Activated CD4-positive, CD25-positive, alpha-beta regulatory T cell (primary cell): ENCODE results near the gene SHC3.

Experiments
- DNase-seq, 4 experiments: peaks; one replicate each; lab custom pipeline; 2025; lab: John Stamatoyannopoulos, UW

SHC3 gene

DNA sequence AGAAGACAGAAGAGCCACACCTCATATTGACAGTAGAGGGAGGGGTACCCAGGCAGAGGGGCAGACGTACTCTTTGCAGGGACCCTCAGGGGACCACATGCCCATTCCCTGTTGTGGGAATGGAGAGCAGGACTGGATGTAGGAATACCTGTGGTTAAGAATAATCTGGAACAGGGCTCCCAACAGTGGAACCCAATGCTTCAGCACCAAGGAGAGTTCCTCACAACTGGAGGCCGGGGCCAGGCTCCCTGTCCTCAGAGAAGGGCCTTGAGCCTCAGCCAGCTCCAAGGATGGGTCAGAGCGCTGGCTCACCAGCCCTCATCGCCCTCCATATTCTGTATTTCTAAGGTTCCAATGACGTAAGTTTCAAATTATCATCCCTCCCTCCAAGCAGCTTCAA is 7.4 kb upstream of the SHC3 start:
- DNase-seq = no peak

DNA sequence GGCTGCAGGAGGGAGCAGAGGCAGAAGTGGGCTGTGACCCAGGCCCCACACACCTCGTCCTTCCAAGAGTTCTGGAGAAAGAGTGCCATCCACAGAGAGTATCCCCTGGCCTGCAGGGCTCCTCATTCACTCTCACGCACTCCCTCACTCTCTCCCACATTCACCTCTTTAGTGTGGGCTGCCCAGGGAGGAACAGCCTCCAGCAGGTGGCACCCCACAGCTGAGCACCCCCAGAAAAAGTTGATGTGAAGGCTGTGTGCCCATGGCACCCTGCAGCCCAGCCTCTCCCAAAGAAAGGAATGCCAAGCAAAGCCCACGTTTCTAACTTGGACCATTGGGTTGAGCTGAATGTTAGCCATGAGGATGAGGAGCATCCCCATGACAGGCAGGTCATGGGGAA is 4.5 kb upstream of the SHC3 start:
- no peak for DNase-seq

DNA sequence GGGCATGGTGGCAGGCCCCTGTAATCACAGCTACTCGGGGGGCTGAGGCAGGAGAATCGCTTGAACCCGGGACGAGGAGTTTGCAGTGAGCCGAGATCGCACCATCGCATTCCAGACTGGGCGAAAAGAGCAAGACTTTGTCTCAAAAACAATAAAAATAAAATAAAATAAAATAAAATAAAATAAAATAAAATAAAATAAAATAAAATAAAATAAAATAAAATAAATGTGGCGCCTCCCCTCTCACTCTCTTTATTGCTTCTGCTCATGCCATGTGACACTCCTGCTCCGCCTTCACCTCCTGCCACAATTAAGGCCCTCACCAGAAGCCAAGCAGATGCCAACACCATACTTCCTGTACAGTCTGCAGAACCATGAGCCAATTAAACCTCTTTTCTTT is 3.8 kb upstream of the SHC3 start:
- DNase-seq = no peak

DNA sequence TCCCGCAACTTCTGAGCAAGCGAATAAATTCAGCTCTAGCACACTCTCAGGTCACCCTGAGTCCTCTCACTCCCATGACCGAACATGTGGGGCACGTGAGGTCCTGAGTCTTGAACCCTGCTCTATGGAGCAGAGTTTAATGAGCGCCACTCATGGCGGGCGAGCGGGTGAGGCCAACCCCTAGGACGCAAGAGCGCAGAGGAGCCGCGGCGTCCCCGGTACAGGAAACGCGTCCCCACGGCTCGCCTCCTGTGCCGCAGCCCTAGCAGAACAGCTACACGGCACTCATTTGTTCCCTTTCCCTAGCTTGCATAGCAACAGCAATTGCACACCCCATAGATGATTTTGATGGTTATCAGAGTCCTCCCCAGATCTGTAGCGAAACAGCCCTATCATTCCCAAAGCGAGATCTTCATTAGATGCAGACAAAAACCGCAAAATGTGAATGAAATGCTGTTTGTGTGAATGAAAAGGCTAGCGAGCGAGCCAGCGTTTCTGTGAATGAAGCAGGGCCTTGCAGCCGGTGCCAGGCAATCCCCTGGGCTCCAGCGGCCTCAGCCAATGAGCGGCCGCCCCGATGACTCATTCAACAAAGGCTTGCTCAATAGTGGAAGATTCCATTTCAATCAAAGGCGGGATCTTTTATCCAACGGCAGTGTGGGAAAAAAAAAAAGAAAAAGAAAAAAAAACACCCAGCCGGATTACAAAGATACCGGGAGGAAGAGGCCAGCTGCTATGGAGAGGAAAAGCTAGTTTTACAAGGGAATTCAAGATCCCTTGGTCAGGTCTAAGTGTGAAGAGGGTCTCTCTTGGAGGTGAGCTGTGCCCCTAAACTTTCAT is 1.5 kb upstream of the SHC3 start:
- no peak for DNase-seq

DNA sequence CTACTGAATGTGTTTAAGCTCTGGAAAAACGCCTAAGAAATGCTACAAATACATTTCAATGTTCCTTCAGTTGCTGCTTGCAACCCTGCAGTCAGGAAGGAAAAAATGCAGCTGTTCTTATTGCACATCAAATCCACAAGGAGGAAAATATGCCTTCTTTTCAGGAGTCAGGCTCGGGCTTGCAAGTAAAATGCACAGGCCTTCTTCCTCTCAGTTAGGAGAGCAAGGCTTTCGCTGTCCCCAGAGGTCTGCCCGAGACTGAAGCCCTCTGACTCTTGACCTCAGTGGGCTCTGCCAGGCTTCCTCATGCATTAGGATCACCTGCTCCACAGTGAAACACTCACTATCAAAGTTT is 899 bp upstream of the SHC3 start:
- DNase-seq = no peak

DNA sequence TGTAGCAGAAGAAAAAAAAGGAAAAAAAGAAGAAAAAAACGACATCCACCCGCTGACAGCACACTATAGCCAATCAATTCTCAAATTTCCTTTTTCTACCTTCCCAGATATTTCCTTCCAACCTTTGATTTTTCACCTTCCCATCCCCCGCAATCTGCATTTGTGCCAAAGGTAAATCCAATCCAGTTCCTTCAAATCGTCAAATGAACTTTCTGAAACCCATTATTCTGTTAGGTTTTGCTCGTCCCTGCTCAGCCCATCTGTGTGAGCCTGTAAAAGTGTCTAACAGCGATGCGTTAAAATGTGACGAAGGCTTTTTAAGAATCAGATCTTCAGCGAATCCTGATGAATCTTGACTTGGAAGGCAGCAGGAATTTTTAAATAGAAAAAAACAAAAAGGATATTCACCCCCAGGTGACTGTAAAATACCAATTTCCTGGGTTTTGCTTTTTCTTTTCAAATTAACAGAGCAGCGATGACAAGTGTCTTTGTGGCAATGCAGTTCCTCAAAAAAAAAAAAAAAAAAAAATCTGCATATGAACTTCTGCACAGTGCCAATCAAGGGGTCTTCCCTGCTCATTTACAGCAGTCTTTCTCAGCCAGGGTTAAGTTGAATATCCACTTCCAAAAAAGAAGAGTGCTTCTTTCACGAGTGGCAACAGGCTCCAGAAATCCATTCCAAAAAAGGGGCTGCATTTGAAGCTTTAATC is 367 bp upstream of the SHC3 start:
- no peak for DNase-seq

DNA sequence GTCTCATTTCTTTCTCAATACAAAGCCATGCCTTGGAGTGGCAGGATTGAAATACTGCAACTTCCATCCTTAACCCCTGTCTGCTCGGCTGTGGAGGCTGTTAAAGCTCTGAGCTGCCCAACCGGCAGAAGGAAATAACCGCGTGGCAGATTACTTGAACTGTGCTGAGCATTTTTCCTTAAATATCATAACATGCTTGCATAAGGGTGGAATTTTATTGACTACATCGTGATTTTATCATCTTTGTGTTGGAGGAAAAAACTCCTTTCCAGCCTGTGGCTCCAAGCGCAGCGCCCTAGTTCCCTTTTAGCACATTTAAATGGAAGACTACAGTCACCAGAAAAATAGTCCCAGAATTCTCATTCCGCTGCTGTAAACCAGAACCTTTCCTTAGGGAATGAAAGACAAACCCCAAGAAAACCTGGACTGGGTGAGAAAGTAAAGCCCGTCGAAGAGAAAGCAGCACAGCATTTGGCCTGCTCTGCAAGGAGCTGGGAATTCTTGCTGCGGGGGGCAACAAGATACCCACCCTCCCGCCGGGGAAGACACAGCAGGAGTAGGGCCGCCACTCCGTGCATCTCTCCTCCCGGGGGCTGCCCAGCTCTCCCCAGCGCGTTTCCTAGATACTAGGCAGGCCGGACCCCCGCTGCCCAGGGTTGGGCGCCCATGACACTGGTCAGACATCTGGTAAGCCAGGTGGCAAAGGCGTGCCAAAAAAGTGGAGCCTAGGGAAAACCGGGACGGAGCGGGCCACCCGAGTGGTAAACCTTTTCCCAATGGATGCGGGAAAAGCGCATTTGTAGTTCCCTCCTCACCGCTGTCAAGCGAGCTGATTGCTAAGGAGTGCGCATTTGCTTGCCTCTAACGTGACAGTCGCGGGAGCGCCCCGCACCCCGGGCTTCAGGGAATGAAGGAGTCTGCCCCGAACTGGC is 1.3 kb downstream of the SHC3 start:
- no peak for DNase-seq

DNA sequence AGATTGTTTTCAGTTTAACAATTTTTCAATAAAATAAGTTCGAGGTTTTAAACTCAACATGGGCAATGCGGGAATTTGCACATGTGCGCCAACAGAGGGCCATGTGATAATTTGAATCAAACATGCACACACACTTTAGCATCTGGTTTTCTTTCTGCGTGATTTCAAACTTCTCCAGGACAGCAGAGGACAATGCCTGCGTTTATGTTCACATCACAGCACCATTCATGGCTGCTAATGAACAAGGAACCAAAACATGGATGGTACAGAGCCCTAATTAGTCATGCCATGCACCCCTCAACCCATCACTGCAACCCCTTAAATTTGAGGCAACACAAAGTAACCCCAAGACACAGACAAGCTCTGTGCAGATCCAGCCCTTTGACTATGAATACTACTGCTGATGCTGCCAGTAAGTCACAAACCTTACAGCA is 2.8 kb downstream of the SHC3 start:
- DNase-seq = no peak

DNA sequence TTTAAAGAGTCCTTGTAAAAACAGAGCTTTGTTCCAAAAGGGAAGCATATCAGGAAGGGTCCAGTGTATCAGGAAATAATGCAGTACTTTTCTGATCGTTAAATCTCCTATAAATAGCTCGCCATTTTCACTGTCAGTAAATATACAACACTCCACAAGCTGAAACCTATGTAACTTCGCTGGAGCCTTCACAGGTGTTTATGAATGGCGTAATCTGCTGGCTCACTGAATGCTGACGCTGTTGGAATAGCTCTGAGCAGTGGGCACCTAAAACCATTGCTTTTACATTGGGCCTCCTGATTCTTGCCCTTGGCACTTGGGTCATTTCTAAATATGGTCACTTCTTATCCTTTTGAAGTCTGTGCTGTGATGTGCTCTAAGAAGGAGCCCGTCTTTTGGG is 4.3 kb downstream of the SHC3 start:
- no peak for DNase-seq

DNA sequence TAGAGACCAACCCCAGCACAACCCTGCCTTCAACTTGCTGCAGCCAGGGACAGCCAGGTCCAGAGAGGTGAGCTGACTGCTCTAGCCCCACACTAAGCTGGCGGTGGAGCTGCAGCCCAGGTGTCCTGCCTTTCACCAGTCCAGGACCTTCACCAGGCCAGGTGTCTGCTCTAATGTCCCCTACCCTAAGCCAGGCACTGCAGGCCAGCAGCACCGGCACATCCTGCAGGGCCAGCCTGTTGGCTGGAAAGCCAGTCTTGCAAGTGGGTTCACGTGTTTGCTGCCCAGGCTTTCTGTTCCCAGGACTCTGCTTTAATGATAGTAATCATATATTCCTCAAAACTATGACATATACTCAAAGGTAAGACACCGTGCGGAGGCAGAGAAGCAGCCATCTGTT is 5.5 kb downstream of the SHC3 start:
- DNase-seq = no peak

DNA sequence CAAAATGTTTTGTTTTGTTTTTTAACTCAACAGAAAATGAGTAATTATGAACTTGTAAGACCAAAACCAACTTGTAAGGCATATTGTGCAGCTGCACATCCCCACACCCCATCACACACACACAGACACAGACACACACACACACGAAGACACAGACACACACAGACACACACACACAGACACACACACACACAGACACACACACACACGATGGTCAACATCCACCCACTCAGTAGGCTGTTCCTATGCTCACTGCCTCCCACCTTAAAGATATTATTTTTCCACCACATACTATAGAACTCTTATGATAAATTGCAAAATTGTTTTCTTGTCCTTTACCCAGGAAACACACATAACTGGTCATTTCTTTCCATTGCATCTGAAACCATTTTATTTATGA is 6.2 kb downstream of the SHC3 start:
- DNase-seq = no peak

DNA sequence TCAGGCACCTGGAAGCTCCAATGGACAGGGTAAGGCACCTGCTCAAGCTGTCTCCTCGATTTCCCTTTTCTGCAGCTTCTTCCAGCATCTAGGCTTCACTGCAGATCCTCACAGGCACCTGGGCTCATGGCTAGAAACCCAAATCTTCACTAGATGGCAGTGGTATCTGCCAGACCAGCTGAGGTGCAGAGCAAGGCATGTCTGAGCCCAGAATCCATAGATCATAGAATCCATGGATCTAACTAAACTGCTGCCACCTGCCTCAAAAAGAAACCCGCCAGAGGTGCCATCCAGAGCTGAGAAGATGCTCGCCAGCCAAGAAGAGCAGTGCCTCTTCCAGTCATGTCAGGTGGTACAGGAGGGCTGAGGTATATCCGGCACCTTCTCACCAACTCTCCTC is 6.9 kb downstream of the SHC3 start:
- DNase-seq = no peak

DNA sequence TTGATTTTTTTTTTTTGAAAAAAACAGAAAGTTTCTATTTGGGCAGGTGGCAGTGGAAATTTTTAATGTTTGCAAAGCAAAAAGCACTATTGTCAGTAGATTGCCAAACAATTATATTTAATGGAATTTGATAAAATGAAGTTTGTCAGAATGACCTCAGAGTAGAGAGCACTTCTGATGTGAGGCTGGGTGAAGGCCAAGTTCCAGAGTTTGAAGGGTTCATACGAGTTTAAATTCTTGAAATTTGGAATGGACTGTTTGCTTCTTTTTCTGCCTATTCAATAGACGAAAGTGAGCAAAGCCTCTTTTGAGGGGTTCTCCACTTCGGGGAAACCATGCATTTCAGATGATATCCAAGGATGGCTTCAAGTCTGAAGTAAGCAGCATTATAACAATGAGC is 7.4 kb downstream of the SHC3 start:
- no peak for DNase-seq

DNA sequence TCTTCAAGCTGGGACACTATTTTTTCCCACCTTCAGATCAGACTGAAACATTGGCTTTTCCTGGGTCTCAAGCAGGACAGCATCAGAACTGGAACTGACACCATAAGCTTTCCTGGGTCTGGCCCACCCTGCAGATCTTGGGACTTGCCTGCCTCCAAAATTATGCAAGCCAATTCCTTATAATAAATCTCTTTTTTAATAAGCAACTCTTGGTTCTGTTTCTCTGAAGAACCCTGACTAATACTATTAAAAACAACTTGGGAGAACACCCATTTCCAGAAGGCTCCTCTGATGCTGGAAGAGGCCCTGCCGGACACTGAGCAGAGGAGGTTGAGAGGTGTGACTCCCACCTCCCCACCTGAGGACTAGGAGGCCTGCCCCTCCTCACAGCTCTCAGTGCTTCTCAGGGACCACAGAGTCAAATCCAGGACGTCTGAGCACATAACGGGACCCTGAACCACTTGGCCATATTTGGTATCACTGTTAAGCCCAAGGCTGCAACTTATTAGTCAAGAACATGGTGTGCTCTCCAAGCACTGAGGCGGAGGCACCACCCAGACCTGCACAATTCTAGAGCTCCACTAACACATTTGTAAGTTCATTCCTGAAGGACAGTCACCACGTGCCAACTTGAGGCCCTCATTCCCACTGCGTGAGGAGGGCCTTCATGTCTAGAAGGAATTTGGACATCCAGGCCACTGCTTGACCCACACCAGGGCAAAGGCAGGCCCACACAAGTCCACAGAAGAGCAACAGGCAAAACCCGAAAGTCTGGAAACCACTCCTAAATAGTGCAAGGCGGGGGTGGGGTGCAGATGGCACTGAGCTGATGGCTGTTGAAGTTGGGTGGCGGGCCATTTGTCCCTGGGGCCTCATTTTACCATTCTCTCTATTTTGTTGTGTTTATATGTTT is 9.5 kb downstream of the SHC3 start:
- no peak for DNase-seq

DNA sequence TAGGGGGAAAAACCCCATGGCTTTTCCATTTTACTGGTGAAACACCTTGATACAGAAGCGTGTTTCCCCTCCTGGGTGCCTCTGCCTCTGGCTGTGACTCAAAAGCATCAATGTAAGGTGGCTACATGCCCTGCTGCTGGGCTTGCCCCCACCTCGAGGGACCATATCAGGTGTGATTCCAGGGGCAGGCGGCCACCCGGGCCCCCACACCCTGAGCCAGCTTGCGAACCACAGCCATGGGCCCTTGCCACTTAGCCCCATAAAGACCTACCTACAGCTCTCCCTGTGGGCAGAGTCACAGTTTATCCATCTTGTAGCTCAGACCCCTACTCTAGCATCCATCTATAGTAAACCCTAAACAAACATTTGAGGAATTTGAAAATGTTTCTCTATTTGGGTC is 10.8 kb downstream of the SHC3 start:
- DNase-seq = no peak

DNA sequence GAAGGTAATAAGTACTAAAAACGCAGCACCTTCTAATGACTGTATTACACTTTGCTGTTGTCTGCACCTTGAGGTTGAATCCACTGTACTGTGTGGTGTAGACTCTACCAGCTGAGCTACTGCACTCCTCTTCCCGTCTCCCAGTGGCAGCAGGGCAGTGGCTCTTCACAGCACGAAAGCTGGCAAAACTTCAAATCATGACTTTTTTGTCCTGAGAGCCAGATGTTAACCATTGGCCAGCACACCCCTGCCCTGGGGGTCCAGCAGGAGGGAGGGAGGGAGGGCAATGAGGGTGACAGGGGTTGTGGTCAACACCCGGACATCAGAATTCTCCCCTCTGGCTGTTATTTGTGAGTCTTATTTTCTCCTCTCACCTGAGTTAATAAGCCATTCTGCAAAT is 11.8 kb downstream of the SHC3 start:
- no peak for DNase-seq

DNA sequence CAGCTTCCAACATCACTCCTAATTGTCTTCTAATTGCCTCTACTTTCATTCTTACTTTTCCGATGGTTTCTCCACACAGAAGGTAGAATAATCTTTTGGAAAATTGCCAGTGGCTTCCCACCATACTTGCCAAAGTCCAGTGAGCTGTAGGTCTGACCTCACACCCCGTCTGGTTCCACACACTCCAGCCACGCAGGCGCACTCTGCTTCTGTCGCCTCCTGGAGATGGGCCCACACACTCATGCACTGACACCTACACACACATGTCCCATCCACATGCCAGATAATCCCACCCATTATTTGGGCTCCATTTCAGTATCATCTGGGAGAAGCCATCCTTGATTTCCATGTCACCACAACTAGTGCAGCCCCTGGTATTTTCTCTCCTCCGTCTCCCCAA is 12.7 kb downstream of the SHC3 start:
- no peak for DNase-seq

DNA sequence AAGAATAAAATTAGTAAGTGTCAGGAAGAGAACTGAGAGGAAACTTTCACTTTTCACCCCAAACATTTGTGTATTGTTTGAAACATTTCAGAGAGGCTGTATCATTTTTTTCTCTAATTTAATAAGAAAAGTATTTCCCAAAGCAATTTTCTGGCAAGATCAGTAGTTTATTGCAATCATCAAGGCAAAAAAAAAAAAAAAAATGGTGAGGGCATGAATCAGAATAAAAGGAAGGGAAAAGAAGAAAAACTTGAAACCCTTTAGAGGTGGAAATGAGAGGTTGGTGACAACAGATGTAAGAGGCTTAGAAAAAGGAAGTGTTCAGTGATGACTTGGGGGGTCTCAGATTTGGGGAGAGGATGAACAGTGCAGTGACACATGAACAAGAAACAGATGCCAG is 13.3 kb downstream of the SHC3 start:
- DNase-seq = no peak

DNA sequence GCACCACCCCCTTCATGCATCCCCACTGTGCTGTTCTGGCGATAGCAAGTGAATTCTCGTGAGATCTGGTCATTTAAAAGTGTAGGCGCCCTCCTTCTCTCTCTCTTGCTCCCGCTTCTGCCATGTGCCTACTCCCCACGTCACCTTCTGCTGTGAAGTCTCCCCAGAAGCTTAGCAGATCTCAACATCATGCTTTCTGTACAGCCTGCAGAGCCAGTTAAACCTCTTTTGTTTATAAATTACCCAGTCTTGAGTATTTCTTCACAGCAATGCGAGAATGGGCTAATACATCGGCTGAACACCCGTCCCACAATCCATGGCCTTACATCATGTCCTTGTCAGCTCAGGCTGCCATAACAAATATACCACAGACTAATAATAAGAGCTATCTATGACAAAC is 17.4 kb downstream of the SHC3 start:
- no peak for DNase-seq

DNA sequence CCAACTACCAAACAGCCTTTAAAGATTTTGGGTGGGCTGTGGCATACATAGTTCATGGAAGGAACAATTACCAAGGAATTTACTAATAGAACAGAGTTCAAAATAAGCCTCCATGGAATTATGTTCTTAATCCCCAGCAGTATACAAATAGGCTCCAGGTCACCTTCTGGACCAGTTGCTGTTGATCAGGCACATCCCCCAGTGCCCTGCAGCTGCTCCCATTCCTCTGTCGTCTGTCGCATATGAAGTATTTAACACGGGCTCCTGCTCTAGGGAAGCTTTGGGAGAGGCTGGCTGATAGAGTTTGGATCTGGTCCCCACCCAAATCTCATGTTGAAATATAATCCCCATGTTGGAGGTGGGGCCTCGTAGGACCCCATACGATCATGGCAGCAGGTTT is 17.8 kb downstream of the SHC3 start:
- DNase-seq = no peak

DNA sequence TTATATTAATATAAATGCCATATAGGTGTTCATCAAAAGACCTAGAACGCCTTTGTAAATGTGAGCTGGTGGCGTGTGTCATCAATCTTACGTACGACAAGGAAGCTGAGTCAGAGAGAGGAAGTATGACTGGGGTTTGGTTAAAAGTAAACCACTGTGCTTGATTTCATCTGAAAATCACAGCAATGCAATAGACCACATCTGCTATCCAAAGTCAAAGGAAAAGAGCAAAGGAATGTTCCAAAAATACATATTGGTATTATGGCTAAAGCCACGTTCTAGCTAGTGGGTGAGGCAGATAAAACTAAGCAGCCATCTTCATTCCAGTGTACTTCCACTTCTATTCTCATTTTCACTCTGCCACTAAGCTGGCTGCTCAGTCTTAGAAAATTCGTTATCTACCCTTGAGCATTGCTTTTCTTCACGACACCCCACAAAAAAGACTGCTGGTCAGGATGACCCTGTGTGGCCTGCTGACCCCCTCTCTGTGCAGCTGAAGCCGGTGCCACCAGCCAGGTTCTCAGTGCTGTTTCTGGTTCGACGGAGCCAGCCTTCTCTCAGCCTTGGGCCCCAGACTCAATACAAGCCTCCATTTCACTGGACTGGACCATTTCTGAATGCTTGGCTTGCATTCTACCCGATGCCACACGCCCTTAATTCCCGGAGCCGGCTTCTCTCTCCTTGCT is 23.8 kb downstream of the SHC3 start:
- no peak for DNase-seq
